GM18508 (cell line): ENCODE data around the gene GRK7.
"Not testable (repeated sequence)": the region's sequence is repeated elsewhere in the genome, so short reads cannot be mapped to it uniquely, and the experiment has no call there.

ENCODE experiments used
- ATAC-seq: cut with Tn5 transposase; IDR thresholded peaks from one replicate; pipeline ENCODE4 v1.9.1; 2021; ENCODE audit warnings: moderate number of reproducible peaks; ENCODE audit not compliant: insufficient read depth, unreplicated experiment

The GRK7 gene

GRCh38 chr3:141754032-141754431, 9.2 kb upstream of the GRK7 start:
- no peak for ATAC-seq

GRCh38 chr3:141762552-141762951, 656 bp upstream of the GRK7 start:
- not testable (repeated sequence) for ATAC-seq

- no peak for ATAC-seq
These were observed 837 bp downstream of the GRK7 start for GRCh38 chr3:141764045-141764444.

GRCh38 chr3:141764465-141764864, 1.3 kb downstream of the GRK7 start:
- no peak for ATAC-seq

- ATAC-seq, result no peak
These were observed 1.8 kb downstream of the GRK7 start for GRCh38 chr3:141764986-141765385.

GRCh38 chr3:141767066-141767465, 3.9 kb downstream of the GRK7 start:
- no peak for ATAC-seq

GRCh38 chr3:141769221-141769894, 6.2 kb downstream of the GRK7 start:
- ATAC-seq, result no peak

- no peak for ATAC-seq
These were observed 10.5 kb downstream of the GRK7 start for GRCh38 chr3:141773676-141774075.

GRCh38 chr3:141776376-141776775, 13.2 kb downstream of the GRK7 start:
- no peak for ATAC-seq

GRCh38 chr3:141776885-141777284, 13.7 kb downstream of the GRK7 start:
- no peak for ATAC-seq

- ATAC-seq, result no peak
These were observed 15.0 kb downstream of the GRK7 start for GRCh38 chr3:141777957-141778813.

GRCh38 chr3:141779667-141780066, 16.5 kb downstream of the GRK7 start:
- ATAC-seq, result no peak

GRCh38 chr3:141782386-141782932, 19.3 kb downstream of the GRK7 start:
- ATAC-seq, result no peak

GRCh38 chr3:141783632-141784031, 20.4 kb downstream of the GRK7 start:
- no peak for ATAC-seq

- ATAC-seq, result no peak
These were observed 20.9 kb downstream of the GRK7 start for GRCh38 chr3:141784096-141784495.

- no peak for ATAC-seq
These were observed 21.3 kb downstream of the GRK7 start for GRCh38 chr3:141784531-141784930.

- no peak for ATAC-seq
These were observed 24.9 kb downstream of the GRK7 start for GRCh38 chr3:141788149-141788548.

- not testable (repeated sequence) for ATAC-seq
These were observed 25.5 kb downstream of the GRK7 start for GRCh38 chr3:141788750-141789149.

- ATAC-seq, result no peak
These were observed 26.1 kb downstream of the GRK7 start for GRCh38 chr3:141789281-141789680.

- no peak for ATAC-seq
These were observed 27.0 kb downstream of the GRK7 start for GRCh38 chr3:141790171-141790570.

GRCh38 chr3:141792495-141792894, 29.3 kb downstream of the GRK7 start:
- ATAC-seq, result no peak
